ENCODE results near the gene B4GALNT2. TPM values are rescaled to one million over a fixed set of nuclear protein-coding genes. Genes with fewer than 3 reads are reported as not detected.
A peak's percentile ranks its signal among the peaks of the same experiment; 100 is the strongest.

B4GALNT2 gene
- polyA plus RNA-seq, 2 of the 4 experiments (the other 2 are of a cell fraction), result 0.36 to 0.49 TPM

DNA sequence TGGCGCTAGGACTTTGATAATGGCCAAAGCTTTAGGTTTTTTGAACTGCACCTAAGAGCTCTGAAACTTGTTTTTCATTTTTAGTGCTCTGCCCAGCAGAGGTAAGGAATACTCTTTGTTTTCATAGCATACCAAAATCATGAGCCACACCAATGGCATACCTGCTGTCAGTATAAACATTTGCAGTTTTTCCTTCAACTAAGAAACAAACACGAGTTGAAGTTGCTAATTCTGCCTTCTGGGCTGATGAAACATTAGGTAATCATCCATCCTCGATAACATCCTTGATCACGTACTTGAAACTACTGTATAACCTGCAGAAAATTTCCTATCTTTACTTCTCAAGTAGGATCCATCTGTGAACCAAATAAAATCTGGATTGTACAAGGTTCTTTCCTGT lies 20.6 kb upstream of the B4GALNT2 start:
- no peak for ATAC-seq
- WGBS (ENCODE audit: missing lambda C conversion rate), result 48% methylated on average over 4 of the region's 4 CpGs
- H3K4me2 ChIP-seq, result 0 out of 3 replicates have a peak overlapping the region, but pooled peaks have one; percentile 3
- H3K9me3 ChIP-seq, result no peaks in the 10 kb centered on the region
- no peak overlapping the region for H3K4me3 ChIP-seq
- peaks cover 33% of the 10 kb centered on the region for H3K4me1 ChIP-seq
- POLR2A ChIA-PET, result no interaction called here
- no peak for FAIRE-seq
- no peak for DNase-seq (ENCODE audit: low read depth in 1 of 2, low spot score in 1 of 2)
- no peak for TF ChIP-seq PBX3 (IDR thresholded peaks at IDR 0.05)
- TF ChIP-seq FOSL2 (IDR thresholded peaks at IDR 0.05), result 0 out of 2 replicates have a peak, but pooled peaks have one; percentile 17
- TF ChIP-seq FOSL2 (CRISPR knock-in tag; IDR thresholded peaks at IDR 0.05), result no peak
- CTCF ChIA-PET, result interaction anchor here (0.5 to 2.0 kb wide), 7 partner anchors 20 to 115 kb away, joined by 3 to 5 read pairs (median 4); partner anchors contain the start of gene B4GALNT2
- H3K27ac ChIP-seq, result peak overlapping the region in 1 of 2 experiments; percentile 46; a peak in 2 of 6 replicates

- Histone ChIP-seq H3K4me2 (no peak overlapping the region), H3K27ac (no peak overlapping the region), H3K4me3 (no peak overlapping the region), H3K4me1 (peaks cover 23% of the 10 kb centered on the region), H3K9me3 (no peaks in the 10 kb centered on the region)
- POLR2A ChIA-PET, result no interaction called here
- CTCF ChIA-PET, result interaction anchor here (1.1 to 3.2 kb wide), 7 partner anchors 10 to 441 kb away, joined by 3 to 14 read pairs (median 4); partner anchors contain the start of gene B4GALNT2
- DNase-seq (ENCODE audit: low read depth in 1 of 2, low spot score in 1 of 2), result no peak
- no peak for FAIRE-seq
- 55% methylated on average over 1 of the region's 1 CpG for WGBS (ENCODE audit: missing lambda C conversion rate)
- no peak for ATAC-seq
- TF ChIP-seq JUNB (IDR thresholded peaks at IDR 0.05) (no peak), CHD2 (IDR thresholded peaks at IDR 0.05; ENCODE audit: low read length, partially characterized antibody) (no peak)
These were observed 19.6 kb upstream of the B4GALNT2 start for GRCh38 chr17:49112936-49113335.

GRCh38 chr17:49114703-49115102 lies 17.9 kb upstream of the B4GALNT2 start:
- FAIRE-seq (peak; percentile 18), ATAC-seq (no peak), DNase-seq (ENCODE audit: low read depth in 1 of 2, low spot score in 1 of 2) (no peak)
- Histone ChIP-seq H3K4me3 (no peak overlapping the region), H3K27ac (no peak overlapping the region), H3K9me3 (no peaks in the 10 kb centered on the region), H3K4me1 (peaks cover 10% of the 10 kb centered on the region), H3K4me2 (no peak overlapping the region)
- TF ChIP-seq MAZ (IDR thresholded peaks at IDR 0.05; ENCODE audit: borderline replicate concordance, low read depth, low read length) (no peak), NFE2L2 (conservative IDR thresholded peaks at IDR 0.05; ENCODE audit: low read length) (0 out of 2 replicates have a peak, but pooled peaks have one; percentile 33)
- TF ChIP-seq, protein P1, sequence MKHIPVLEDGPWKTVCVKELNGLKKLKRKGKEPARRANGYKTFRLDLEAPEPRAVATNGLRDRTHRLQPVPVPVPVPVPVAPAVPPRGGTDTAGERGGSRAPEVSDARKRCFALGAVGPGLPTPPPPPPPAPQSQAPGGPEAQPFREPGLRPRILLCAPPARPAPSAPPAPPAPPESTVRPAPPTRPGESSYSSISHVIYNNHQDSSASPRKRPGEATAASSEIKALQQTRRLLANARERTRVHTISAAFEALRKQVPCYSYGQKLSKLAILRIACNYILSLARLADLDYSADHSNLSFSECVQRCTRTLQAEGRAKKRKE (CRISPR knock-in tag; IDR thresholded peaks at IDR 0.05; ENCODE audit: low read depth), result no peak
- POLR2A ChIA-PET, result interaction anchor here (1.1 kb wide), 1 partner anchor 78 kb away, joined by 4 read pairs; no protein-coding TSS in a partner anchor
- CTCF ChIA-PET, result interaction anchor here (1.3 to 3.2 kb wide), 3 partner anchors 12 to 113 kb away, joined by 5 to 14 read pairs (median 6); no protein-coding TSS in a partner anchor
- 76% methylated on average over 1 of the region's 1 CpG for WGBS (ENCODE audit: missing lambda C conversion rate)

DNA sequence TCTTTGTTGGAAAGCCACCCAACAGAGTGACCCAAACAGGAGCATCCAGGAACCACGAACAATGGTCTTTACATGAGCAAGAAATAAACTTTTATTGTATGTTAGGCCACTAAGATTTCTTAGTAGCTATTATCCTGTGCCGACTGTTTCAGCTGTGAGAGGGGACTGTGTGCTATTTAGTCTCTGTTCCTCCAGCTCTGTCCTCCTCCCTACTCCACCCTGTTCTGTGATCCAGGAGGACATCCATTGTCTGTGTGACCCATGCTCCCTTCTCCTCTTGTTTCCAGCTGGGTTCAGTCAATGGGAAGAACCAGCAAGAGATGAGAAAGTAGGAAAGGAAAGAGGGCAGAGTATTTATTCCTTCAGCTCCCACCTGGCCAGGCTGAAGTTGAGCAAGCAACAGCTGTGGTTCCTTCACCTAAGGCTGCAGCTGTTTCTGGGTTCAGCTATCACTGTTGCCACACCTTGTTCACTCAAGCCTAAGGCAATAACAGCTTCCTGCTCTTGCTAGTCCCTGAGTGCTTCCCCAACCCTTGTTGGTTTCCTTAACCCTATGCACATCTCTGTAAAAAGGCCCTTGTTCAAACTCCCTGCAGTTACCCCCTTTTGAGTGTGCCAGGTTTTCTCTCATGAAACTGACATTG lies 14.9 kb upstream of the B4GALNT2 start:
- FAIRE-seq (peak; percentile 65), ATAC-seq (no peak), DNase-seq (ENCODE audit: low read depth in 1 of 2, low spot score in 1 of 2) (no peak)
- ChIA-PET CTCF (interaction anchor here (0.7 to 2.1 kb wide), 9 partner anchors 9 to 110 kb away, joined by 3 to 12 read pairs (median 5); no protein-coding TSS in a partner anchor), POLR2A (no interaction called here)
- Histone ChIP-seq H3K27ac (0 out of 6 replicates have a peak overlapping the region, but pooled peaks of 1 of the 2 experiments have one; percentile 6), H3K9me3 (no peaks in the 10 kb centered on the region), H3K4me1 (no peaks in the 10 kb centered on the region), H3K4me2 (no peak overlapping the region), H3K4me3 (no peak overlapping the region)
- 57% methylated on average over 2 of the region's 2 CpGs for WGBS (ENCODE audit: missing lambda C conversion rate)
- TF ChIP-seq EHMT2 (IDR thresholded peaks at IDR 0.05; ENCODE audit: low read depth) (no peak), KDM1A (IDR thresholded peaks at IDR 0.05; ENCODE audit: low read depth) (no peak), JUN (IDR thresholded peaks at IDR 0.05) (no peak), RFX5 (IDR thresholded peaks at IDR 0.05) (no peak), CBX8 (IDR thresholded peaks at IDR 0.05) (no peak)
- TF ChIP-seq, protein P2, sequence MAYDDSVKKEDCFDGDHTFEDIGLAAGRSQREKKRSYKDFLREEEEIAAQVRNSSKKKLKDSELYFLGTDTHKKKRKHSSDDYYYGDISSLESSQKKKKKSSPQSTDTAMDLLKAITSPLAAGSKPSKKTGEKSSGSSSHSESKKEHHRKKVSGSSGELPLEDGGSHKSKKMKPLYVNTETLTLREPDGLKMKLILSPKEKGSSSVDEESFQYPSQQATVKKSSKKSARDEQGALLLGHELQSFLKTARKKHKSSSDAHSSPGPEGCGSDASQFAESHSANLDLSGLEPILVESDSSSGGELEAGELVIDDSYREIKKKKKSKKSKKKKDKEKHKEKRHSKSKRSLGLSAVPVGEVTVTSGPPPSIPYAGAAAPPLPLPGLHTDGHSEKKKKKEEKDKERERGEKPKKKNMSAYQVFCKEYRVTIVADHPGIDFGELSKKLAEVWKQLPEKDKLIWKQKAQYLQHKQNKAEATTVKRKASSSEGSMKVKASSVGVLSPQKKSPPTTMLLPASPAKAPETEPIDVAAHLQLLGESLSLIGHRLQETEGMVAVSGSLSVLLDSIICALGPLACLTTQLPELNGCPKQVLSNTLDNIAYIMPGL (CRISPR knock-in tag; IDR thresholded peaks at IDR 0.05; ENCODE audit: borderline replicate concordance), result no peak

Measured in A549 (cell line).